ENCODE data around the gene TBX20.
"Not testable (repeated sequence)": the region's sequence is repeated elsewhere in the genome, so short reads cannot be mapped to it uniquely, and the experiment has no call there.

DNA sequence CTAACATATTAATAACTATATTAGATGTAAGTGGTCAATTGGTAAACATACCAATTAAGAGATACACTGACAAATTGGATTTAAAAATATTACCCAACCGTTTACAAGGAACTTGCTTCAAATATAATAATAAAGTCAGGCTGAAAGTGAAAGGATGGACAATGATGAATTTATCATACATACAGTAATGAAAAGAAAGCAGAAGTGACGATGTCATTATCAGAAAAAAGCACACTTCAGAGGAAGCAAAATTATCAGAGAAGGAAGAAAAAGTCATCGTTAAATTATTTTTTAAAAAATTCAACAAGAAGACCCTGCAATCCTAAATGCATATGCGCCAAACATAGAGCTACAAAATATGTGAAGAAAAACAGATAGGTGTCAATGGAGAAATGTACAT lies 81.8 kb downstream of the TBX20 start:
- TF ChIP-seq, protein P1, sequence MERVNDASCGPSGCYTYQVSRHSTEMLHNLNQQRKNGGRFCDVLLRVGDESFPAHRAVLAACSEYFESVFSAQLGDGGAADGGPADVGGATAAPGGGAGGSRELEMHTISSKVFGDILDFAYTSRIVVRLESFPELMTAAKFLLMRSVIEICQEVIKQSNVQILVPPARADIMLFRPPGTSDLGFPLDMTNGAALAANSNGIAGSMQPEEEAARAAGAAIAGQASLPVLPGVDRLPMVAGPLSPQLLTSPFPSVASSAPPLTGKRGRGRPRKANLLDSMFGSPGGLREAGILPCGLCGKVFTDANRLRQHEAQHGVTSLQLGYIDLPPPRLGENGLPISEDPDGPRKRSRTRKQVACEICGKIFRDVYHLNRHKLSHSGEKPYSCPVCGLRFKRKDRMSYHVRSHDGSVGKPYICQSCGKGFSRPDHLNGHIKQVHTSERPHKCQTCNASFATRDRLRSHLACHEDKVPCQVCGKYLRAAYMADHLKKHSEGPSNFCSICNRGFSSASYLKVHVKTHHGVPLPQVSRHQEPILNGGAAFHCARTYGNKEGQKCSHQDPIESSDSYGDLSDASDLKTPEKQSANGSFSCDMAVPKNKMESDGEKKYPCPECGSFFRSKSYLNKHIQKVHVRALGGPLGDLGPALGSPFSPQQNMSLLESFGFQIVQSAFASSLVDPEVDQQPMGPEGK (CRISPR knock-in tag; IDR thresholded peaks at IDR 0.05; ENCODE audit: borderline replicate concordance): not testable (repeated sequence)
- TF ChIP-seq, protein P2, sequence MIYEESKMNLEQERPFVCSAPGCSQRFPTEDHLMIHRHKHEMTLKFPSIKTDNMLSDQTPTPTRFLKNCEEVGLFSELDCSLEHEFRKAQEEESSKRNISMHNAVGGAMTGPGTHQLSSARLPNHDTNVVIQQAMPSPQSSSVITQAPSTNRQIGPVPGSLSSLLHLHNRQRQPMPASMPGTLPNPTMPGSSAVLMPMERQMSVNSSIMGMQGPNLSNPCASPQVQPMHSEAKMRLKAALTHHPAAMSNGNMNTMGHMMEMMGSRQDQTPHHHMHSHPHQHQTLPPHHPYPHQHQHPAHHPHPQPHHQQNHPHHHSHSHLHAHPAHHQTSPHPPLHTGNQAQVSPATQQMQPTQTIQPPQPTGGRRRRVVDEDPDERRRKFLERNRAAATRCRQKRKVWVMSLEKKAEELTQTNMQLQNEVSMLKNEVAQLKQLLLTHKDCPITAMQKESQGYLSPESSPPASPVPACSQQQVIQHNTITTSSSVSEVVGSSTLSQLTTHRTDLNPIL (CRISPR knock-in tag; IDR thresholded peaks at IDR 0.05; ENCODE audit: low read depth): not testable (repeated sequence)
- not testable (repeated sequence) for TF ChIP-seq ZNF8 (CRISPR knock-in tag; IDR thresholded peaks at IDR 0.05); RARB (CRISPR knock-in tag; IDR thresholded peaks at IDR 0.05); PPARA (CRISPR knock-in tag; IDR thresholded peaks at IDR 0.05; ENCODE audit: borderline replicate concordance); ZFP3 (CRISPR knock-in tag; IDR thresholded peaks at IDR 0.05); CSRNP3 (CRISPR knock-in tag; IDR thresholded peaks at IDR 0.05); TSHZ2 (CRISPR knock-in tag; IDR thresholded peaks at IDR 0.05); ZNF70 (CRISPR knock-in tag; IDR thresholded peaks at IDR 0.05); ZC3H10 (CRISPR knock-in tag; IDR thresholded peaks at IDR 0.05); ESRRG (CRISPR knock-in tag; IDR thresholded peaks at IDR 0.05); SNAI2 (CRISPR knock-in tag; IDR thresholded peaks at IDR 0.05)
- TF ChIP-seq, protein P3, sequence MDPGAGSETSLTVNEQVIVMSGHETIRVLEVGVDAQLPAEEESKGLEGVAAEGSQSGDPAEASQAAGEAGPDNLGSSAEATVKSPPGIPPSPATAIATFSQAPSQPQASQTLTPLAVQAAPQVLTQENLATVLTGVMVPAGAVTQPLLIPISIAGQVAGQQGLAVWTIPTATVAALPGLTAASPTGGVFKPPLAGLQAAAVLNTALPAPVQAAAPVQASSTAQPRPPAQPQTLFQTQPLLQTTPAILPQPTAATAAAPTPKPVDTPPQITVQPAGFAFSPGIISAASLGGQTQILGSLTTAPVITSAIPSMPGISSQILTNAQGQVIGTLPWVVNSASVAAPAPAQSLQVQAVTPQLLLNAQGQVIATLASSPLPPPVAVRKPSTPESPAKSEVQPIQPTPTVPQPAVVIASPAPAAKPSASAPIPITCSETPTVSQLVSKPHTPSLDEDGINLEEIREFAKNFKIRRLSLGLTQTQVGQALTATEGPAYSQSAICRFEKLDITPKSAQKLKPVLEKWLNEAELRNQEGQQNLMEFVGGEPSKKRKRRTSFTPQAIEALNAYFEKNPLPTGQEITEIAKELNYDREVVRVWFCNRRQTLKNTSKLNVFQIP (CRISPR knock-in tag; IDR thresholded peaks at IDR 0.05; ENCODE audit: borderline replicate concordance, low read depth): not testable (repeated sequence)
